Stimulated activated CD4-positive, alpha-beta T cell treated with anti-CD3 and anti-CD28 coated beads, Interleukin-15, amount 100 ng/mL, for 48 hours (primary cell): ENCODE data around the gene GGTLC1.
"Not testable (repeated sequence)": the region's sequence is repeated elsewhere in the genome, so short reads cannot be mapped to it uniquely, and the experiment has no call there.

Experiments
- DNase-seq, 2 donors: peaks; one replicate each; pipeline ENCODE4 v3.0.0-alpha.2; 2020; ENCODE audit warnings: low read depth in 2 of 2

The GGTLC1 gene

DNA sequence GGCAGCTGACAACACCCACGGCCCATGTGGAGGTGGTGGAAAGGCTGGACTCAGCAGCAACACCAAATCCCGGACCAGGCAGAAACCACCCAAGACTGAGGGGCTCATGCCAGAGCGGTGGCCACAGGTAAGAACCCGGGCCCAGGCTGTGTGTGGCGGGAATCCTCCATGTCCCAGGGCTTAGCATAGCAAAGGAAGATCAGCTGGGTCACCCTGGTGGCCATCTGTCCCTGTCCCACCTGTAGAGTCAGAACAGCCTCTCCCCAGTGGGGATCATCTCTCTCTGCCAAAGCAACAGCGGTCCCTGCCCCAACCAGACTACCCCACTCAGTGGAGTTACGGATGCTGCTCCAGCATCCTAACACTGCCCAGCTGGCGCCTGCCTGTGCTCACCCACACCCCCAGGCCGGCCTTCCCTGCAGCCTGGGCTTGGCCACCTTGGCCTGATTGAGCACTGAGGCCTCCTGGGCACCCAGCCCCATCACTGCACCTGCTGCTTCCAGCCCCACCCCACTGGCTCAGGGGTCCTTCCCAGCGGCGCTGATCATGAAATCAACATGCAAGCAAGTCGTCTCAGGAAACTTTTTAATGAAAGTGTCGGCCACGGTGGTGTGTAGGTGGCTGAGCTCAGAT lies 5.5 kb upstream of the GGTLC1 start:
- not testable (repeated sequence) for DNase-seq

DNA sequence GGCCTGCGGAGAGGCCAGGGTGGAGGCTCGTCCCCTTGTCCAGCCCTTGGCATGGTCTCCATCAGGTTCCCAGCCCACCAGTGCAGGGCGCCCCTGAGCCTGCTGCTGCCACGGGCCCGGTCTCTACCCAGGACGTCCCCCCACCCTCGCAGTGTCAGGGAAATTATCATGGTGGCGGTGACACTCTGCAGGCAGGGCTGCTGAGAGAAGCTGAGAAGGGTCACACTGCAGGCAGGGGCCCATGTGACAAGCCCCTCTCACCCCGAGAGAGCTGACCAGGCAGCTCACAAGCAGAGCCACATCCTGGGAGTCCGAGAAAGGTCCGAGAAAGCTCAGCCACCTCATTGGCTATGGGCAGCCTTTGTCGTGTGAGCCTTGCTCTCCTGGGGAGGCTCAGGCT lies 4.9 kb upstream of the GGTLC1 start:
- DNase-seq = not testable (repeated sequence)

DNA sequence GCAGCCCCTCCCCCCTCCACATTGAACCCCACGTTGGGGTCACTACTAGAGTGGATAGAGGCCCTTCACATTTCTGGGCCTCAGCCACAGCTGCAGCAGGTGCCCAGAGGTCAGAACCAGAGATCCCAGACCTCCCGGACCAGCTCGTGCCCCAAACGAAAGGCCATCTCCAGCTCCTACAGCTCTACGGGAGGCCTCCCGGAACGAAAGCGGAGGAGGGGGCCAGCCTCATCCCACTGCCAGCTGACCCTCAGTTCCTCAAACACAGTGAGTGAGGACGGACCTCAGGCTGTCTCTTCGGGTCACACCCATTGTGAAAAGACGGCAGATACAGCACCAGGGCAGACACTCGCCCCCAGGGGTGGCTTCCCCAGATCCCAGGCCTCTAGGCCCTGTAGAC lies 1.7 kb upstream of the GGTLC1 start:
- DNase-seq = not testable (repeated sequence)

DNA sequence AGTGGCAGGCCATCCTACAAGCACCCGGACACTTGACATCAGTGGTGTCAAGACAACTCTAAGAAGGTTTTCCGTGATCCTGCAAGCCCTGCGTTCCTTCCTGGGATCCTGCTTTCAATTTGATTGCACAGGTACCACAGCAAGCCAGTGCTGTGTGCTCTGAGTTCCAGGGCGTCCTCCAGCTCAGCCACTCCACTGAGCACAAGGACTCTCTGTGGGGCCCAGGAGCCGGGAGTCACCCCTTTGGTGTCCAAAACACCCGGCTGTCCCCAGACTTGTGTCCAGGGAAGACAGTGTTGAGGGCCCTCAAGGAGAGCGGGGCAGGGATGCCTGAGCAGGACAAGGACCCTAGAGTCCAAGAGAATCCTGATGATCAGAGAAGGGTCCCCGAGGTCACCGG lies 387 bp upstream of the GGTLC1 start:
- not testable (repeated sequence) for DNase-seq

DNA sequence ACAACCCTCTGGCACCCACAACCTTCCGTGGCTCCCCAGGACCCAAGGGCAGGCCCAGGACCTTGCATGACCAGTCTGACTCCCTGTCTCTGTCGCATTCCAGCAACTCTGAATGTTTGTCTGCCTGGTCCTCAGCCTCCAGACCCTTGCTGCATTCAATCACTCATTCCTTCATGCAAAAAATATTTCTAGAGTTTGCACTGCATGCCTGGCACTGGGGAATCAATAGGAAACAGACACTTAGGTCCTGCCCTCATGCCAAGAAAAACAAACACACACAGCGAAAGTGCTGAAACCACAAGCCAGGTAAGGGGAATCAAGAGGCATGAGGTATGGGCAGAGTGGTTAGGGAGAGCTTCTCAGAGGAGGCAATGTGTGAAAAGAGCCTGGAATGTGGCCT lies 1.9 kb downstream of the GGTLC1 start:
- not testable (repeated sequence) for DNase-seq

DNA sequence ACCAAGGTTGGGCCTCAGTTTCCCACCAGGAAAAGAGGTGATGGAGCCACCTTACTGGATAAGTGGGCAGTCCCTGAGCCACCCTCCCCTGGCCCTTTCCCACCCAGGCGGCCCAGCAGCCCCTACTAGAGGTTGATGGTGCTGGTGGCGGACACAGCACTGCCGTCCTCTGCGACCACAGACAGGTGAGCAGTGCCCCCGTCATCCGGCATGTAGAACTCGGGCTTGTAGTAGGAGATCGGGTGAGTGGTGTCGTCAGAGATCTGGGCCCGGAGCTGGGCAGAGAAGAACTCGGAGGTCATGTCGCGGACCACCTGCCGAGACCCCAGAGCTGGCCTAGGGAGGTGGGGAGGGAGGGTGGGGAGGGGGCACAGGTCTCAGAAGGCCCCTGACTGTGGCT lies 2.3 kb downstream of the GGTLC1 start:
- DNase-seq = not testable (repeated sequence)

DNA sequence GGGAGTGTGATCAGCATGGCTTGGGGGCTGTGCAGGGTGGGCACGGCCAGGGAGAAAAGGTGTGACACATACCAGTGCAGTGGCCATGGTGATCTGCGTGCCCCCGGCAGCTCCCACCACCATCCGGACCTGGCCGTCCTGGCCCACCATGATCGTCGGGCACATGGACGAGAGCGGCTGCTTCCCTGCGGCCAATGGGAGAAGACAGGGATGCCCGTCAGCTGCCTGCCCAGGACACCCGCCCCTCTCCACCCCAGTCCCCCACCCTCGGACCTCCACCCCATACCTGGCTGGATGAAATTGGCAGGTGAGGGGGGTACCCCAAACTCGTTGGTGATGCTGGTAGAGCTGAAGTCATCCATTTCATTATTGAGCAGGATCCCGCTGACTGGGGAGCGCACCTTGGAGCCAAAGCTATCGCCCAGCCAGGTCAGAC lies 2.8 kb downstream of the GGTLC1 start:
- not testable (repeated sequence) for DNase-seq

DNA sequence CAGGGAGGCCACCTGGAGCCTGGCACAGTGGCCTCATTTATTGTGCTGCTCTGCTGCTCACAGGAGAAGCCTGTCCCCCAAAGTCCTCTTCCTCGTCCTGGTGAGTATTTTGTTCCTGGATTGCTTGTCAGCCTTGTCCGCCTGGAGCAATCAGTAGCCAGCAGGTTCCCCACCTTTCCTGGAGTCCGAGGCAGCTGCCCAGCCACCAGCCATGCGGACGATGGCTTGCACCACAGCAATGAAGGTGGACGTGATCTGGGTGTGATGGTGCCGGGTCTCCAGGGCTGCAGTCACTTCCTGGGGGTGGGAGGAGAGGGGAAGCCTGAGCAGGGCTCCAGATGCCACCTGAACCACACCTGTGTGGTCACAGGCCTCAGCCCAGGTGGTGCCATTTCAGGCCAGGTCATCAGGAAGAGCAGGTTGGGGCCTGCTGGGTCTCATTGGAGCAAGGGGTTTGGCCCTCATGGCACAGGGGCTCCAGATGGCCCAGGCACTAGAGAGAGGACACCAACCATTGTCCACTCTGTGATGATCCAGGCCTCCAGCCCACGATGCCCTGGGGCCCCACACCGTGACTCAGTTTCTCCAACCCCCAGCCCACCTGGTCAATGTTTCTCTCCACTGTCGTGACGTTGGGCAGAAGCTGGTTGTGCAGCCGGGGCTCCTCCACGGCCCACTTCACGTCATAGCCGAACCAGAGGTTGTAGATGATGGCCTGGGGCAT lies 3.4 kb downstream of the GGTLC1 start:
- not testable (repeated sequence) for DNase-seq

DNA sequence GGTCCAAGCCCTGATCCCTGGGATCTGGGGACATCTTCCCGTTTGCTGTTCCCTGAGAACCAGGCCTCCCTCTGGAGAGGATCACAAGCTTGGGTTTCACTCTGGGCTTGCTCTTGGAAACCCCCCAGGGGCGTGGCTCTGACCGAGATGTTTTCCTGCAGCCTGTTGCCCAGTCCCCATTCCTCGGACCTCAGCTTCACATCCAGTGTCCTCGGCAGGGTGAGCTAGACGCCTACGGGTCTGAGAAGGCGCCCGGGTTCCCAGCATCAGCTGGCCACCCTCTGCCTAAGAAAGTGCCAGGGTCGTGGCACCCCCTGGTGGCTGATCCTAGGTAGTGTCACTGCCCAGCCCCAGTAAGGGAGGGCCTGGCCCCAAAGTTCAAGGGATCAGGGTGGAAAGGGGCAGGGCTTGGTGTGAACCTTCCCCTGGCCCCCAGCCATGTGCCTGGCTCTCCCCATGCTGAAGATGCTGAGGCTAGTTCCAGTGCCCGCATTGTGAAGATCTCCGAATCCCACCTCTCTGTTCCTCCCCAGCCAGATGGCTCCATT lies 4.0 kb downstream of the GGTLC1 start:
- not testable (repeated sequence) for DNase-seq

DNA sequence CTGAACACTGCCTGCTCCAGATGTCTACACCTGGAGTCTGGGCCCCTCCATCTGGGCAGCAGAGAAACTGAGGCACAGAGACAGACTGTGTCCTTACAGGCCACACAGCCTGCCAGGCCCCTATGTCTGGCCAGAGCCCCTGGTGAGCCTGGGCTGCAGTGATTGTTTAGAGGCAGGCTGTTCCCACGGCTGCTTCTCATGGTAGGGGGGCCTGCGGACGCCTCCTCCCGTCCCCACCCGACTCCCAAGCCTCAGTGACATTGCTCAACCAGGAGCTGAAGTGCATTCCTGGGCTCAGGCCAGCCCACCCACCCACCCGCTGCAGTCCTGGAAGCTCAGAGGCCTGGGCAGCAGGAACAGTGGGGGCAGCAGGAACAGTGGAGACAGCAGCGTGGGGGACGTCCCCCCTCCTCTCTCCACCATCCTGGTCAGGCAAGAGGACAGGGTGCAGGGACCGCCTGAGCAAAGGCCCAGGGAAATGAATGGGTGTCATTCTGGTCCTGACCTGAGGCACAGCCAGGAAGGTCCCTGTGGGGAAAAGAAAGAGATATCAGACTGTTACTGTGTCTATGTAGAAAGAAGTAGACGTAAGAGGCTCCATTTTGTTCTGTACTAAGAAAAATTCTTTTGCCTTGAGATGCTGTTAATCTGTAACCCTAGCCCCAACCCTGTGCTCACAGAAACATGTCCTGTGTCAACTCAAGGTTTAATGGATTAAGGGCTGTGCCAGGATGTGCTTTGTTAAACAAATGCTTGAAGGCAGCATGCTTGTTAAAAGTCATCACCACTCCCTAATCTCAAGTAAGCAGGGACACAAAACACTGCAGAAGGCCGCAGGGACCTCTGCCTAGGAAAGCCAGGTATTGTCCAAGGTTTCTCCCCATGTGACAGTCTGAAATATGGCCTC lies 6.2 kb downstream of the GGTLC1 start:
- DNase-seq = not testable (repeated sequence)

DNA sequence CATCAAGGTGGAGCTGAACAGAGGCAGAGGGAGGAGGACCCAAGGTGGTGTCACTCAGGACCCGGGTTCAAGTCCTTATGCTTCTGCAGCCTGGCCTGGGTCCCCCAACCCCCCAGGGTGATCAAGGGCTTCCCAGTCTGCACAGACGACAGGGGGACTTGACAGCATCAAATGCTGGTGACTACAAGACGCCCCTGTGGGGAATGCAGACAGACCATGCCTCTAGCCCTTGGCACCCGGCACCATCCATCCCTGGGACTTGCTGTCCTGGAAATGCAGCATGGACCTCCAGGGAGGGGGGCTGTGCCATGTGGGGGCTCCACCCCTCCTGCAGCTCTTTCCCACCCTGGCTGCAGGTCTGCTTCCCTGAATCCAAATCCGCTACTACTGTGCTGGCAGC lies 7.1 kb downstream of the GGTLC1 start:
- not testable (repeated sequence) for DNase-seq

DNA sequence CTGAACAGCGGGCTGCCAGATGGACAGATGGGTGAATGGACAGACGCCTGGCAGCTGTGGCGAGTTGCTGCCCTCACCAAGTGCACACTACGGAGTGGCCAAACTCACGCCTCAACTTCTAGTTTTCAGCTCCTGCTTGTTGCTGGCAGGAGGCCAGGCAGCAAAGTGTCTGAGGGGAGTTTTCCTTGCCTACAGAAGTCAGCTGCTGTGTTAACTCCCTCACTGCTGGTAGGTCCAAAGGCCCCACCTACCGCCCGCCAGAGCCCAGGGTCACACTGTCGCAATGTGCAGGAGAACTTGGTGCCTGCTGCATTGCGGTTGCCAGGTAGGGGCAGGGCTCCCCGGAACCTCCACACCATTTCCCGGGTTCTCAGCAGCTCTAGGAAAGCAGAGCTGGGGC lies 7.6 kb downstream of the GGTLC1 start:
- not testable (repeated sequence) for DNase-seq

DNA sequence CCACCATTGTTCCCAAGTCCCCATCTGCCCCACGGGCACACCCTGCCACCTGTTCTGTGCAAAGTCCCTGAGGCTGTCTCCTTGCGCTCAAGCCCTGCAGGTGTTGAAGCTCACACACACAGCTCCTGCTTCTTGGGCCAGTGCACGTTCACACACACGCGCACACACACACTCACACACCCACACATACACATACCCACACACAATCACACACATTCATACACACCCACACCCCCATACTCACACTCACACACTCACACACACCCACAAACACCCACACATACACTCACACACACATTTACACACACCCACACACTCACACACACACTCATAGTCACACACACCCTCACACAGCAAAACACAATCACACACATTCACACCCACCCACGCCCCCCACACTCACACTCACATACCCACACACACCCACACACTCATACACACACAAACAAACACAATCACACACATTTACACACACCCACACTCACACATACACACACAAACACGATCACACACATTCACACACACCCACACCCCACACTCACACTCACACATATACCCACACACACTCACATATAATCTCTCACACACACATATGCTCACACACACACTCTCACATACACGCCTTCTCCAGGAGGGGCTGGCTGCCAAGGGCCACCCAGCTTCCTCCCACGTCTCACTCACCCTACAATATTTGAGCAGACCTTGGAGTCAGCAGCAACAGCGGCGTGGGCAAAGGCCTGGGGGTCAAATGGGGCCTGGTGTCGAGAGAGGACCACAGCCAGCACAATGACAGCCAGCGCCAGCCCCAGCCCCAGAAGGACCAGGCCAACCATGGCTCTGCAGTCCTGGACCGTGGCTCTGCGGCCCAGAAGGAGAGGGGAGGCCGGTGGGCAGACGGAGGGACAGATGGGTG lies 8.4 kb downstream of the GGTLC1 start:
- not testable (repeated sequence) for DNase-seq

DNA sequence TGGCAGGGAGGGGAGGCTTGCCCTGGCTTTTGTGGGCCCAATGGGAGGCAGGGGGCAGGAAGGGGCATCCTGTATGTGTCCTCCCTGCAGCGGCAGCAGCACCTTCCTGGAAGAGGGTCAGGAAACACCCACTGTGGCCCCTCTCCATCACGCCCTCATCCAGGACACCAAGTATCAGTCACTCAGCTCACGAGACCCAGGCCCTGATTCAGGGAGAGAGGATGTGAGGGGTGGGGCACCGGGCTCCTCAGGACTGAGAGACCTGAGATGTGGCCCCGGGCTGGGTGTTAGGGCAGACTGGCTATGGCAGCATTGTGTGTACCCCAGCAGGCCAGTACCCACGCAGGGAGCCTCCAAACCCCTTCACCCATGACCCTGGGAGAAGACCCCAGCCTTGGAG lies 9.2 kb downstream of the GGTLC1 start:
- DNase-seq = not testable (repeated sequence)

DNA sequence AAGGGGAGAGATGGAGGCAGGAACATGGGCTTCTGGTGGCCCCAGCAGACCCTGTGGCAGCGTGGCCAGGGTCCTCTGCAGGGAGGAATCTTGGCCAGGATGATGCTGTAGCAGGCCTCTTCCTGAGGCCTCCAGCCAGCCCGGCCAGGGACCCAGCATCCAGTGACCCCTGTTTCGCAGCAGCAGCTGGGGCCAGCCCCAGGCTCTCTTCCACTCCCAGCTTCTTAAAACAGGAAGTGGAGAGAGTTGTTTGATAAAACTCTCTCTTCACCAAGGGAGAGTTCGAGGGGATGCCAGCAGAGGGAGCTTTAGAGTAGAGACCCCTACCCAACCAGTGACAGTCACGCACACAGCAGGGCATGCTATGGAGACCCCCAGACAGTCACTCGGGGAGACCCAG lies 10.1 kb downstream of the GGTLC1 start:
- DNase-seq = not testable (repeated sequence)

DNA sequence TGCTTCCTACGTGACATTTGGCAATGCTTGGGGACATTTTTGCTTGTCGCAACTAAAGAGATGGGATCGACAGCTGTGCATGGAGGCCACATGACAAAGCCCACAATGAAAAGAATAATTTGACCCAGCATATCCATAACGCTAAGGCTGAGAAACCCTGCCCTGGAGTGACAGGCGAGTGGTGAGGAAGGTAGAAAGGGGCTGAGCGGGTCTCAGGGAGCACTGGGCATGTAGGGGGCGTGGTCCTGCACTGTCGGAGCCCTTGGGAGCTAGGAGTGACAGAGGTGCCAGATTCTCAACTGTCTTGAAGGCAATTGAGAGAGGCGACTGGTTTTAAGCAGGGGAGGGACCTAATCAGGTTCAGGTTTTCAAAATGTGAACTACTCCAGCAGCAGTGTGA lies 13.6 kb downstream of the GGTLC1 start:
- no peak for DNase-seq

DNA sequence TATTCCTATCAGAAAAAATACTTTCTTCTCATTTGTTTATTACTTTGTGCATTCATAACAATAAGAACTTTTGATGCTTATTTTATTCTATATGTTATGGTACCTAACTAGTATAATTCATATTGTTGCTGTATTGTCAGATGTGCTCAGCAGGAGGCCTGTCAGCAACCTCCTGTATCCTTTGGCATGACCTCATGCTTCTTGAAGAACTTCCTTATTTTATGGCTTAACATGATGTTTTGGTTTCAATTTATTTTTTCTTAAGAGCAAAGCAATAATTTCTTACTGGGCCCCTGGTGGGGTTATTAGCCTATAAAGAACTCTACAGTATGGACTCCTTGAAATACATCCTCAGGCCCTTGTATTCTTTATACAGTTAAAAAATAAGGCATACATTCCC lies 17.3 kb downstream of the GGTLC1 start:
- DNase-seq = no peak

DNA sequence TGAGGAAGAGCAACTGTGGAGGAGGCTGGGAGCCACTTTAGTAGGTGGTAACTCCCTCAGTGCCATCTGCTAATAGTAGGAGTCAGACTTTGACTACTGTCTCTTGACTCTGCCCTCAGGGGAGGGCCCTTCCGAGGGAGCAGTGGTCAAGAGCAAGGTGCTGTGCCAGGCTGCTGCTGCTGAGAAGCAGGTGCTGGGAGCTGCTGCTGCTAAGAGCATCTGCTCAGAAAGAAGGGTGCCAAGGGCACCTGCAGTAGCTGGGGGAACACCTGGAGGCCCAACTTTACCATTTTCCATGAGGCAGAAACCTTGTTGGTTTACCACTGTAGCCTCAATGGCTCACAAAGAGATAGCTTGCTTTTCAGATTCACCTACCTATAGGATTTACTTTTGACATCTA lies 18.5 kb downstream of the GGTLC1 start:
- DNase-seq = no peak

DNA sequence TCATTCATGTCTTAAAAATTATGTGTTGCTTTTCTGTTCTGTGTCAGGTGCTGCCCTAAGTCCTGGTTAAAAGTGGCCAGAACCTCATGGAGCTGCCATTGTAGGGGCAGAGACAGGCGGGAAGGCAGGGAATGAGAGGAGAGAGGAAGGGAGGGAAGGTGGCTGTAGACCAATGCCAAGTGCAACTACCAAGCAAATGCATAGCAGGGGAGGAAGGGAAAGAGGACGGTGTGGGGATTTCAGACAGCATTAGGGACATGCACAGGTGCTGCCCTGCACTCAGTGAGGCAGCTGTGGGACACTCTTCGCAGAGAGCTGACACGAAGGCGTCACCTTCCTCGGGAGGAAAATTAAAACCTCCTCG lies 21.0 kb downstream of the GGTLC1 start:
- no peak for DNase-seq

DNA sequence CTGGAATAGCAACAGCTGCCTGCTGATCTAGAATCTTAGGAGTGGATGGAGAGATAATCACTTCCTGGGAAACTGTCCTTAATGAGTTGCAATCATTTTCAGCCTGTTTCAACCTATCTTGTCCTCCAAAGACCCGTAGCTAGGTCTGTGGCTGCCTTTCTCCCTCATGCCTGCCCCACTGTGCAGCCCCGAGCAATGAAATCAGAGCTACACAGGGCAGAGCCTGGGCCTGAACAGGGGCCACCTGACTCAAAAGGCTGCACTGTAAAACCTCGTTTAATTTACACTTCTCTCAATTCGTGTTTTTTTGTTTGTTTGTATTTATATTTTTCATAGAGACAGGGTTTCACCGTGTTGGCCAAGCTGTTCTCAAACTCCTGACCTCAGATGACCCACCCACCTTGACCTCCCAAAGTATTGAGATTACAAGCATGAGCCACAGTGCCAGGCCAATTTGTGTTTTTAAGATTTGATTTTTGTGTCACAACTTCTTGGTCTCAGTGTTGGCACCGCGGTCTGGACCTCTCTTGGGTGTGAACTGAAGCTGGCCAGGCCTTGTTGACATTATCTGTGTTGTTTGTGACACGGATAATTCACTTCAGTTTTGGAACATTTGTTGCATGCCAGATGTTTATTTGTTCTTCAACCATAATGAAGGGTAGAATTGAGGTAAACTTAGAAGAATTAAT lies 21.5 kb downstream of the GGTLC1 start:
- DNase-seq = no peak

DNA sequence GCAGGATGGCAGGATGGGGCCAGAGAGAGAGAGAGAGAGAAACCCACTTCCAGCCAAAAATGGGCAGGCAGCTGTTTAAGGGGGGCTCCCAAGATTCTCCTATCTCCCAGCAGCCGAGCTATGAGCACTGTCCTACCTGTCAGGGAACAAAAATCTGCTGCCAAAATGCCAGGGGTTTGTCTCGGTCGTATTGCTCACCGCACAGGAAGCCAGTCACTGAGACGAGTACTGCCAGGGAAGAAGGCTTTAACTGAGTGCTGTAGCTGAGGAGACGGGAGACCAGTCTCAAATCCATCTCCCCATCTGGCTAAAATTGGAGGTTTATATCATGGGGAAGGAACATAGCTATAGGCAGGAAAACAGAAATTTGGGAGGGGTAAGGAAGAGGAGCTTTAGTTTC lies 22.3 kb downstream of the GGTLC1 start:
- DNase-seq = no peak
